Measurements from ENCODE around the gene TMEM218.

DNA sequence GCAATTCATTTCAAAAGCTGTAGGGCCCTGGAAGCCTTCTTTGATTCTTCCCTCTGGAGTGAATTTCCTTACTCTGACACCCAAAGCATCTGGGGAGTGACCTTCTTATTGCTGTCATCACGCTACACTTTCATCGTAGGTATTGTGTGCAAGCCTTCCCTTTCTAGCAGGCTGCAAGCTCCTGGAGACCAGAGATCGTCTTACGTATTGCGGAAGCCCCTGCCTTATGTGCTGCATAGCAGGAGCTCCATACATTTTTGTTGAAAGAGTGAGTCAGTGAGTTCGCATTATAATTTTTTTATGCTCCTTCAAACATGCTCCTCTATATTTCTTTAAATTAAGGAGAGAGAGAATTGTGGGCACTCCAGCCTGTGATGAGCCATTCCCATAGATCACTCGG lies 21.2 kb upstream of the TMEM218 start:
- TF ChIP-seq EZH2 (IDR thresholded peaks at IDR 0.05; ENCODE audit: low read length, missing control alignments): no peak
- TF ChIP-seq, protein P1, sequence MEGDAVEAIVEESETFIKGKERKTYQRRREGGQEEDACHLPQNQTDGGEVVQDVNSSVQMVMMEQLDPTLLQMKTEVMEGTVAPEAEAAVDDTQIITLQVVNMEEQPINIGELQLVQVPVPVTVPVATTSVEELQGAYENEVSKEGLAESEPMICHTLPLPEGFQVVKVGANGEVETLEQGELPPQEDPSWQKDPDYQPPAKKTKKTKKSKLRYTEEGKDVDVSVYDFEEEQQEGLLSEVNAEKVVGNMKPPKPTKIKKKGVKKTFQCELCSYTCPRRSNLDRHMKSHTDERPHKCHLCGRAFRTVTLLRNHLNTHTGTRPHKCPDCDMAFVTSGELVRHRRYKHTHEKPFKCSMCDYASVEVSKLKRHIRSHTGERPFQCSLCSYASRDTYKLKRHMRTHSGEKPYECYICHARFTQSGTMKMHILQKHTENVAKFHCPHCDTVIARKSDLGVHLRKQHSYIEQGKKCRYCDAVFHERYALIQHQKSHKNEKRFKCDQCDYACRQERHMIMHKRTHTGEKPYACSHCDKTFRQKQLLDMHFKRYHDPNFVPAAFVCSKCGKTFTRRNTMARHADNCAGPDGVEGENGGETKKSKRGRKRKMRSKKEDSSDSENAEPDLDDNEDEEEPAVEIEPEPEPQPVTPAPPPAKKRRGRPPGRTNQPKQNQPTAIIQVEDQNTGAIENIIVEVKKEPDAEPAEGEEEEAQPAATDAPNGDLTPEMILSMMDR (conservative IDR thresholded peaks at IDR 0.05 in 1 of 2, IDR thresholded peaks at IDR 0.05 in 1 of 2; ENCODE audit: low read depth in 1 of 2, low read length in 2 of 2): no peak
